ENCODE measurements around the gene SLC2A13.

DNA sequence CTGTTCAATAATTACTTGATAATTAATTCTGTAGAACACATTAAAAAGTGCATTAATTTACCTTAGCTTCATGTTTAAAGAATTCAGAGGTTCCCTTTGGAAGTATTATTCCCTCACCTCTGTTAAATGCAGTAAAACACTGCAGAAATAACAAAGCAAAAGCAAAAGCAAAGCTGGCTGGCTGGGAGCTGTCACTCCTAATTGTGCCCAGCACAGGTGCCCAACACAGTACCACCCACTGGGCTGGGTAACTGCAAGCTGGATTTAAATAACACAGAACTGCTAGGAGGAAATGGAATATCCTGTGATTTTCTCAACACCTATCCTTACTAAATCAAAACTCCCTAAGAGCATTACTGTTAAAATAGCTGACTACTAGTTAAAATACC is 72.6 kb downstream of the SLC2A13 start:
- TF ChIP-seq CTCF (IDR thresholded peaks at IDR 0.05) (no peak), EP300 (IDR thresholded peaks at IDR 0.05) (no peak), POLR2AphosphoS5 (IDR thresholded peaks at IDR 0.05) (no peak)
